GM13977 (cell line): ENCODE data around the gene CARD19.
"Not testable (repeated sequence)": the region's sequence is repeated elsewhere in the genome, so short reads cannot be mapped to it uniquely, and the experiment has no call there.

Experiments
- DNase-seq: peaks from one replicate; pipeline ENCODE4 v3.0.0; 2012; ENCODE audit warnings: low spot score
- CTCF ChIP-seq: IDR thresholded peaks from 2 replicates; pipeline ENCODE4 v1.5.1; 2012; ENCODE audit warnings: mild to moderate bottlenecking, control low read depth; ENCODE audit not compliant: insufficient read depth; ENCODE audit errors: extremely low read depth, missing control alignments
- in situ Hi-C: fragments of 300-500 bp; cut with MboI; formaldehyde crosslinking; loops from one replicate; pipeline ENCODE4 v1.12.0; 2022; ENCODE audit warnings: low sequenced_read_pairs, low pct_unique_long_range_greater_than_20kb, mixed read lengths, inconsistent platforms; ENCODE audit not compliant: unreplicated experiment

Gene CARD19

GRCh38 chr9:93116072-93116961, 20.3 kb downstream of the CARD19 start:
- TF ChIP-seq CTCF, result no peak
- no peak for DNase-seq
- in situ Hi-C loops, result no loop called here

GRCh38 chr9:93117521-93117920, 21.5 kb downstream of the CARD19 start:
- DNase-seq, in situ Hi-C loops: not testable (repeated sequence)

GRCh38 chr9:93117924-93118862, 22.2 kb downstream of the CARD19 start:
- DNase-seq, result no peak
- no peak for TF ChIP-seq CTCF
- in situ Hi-C loops, result no loop called here

GRCh38 chr9:93118863-93119702, 23.1 kb downstream of the CARD19 start:
- in situ Hi-C loops, result no loop called here
- DNase-seq, result no peak
- TF ChIP-seq CTCF, result no peak

GRCh38 chr9:93119703-93119952, 23.6 kb downstream of the CARD19 start:
- TF ChIP-seq CTCF, result no peak

GRCh38 chr9:93119953-93120845, 24.2 kb downstream of the CARD19 start:
- peak; percentile 86 for DNase-seq
- in situ Hi-C loops, result no loop called here

More at GRCh38 chr9:93119703-93119952, 23.6 kb downstream of the CARD19 start:
- in situ Hi-C loops, result no loop called here
- no peak for DNase-seq

More at GRCh38 chr9:93119953-93120845, 24.2 kb downstream of the CARD19 start:
- TF ChIP-seq CTCF, result peak; percentile 34
